Fibroblast of pulmonary artery (primary cell): ENCODE measurements around the gene MACROD2.

Experiments used
- DNase-seq: peaks from one replicate; pipeline ENCODE4 v3.0.0-alpha.2; 2010; ENCODE audit warnings: low read depth
- H3K4me3 ChIP-seq: replicated peaks from 2 replicates; pipeline ENCODE4 v1.5.1; 2011; ENCODE audit warnings: low read depth, mild to moderate bottlenecking, control low read depth, low read length, moderate library complexity
- TF ChIP-seq, protein P1 (sequence below): IDR thresholded peaks from 2 replicates; pipeline ENCODE4 v1.5.1; 2011; ENCODE audit warnings: mild to moderate bottlenecking, control low read depth, low read length, inconsistent platforms; ENCODE audit errors: missing control alignments

Gene MACROD2

DNA sequence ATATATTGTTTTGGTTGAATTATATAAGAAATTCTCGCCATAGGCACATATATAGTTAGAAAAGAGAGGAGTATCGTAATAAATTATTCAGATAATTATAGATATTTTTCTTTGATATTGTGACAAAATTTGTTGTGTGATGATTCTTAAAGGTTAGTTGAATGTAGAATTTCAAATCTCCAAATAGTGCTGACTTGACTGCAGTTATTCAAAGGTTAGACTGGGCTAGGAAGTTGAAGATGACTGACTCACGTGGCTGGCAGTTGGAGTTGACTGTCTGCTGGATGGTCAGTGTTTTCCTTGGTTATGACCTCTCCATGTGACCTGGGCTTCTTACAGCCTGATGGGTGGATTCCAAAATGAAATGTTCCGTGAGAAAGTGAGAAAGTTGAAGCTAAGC is 286.8 kb downstream of the MACROD2 start:
- TF ChIP-seq, protein P1, sequence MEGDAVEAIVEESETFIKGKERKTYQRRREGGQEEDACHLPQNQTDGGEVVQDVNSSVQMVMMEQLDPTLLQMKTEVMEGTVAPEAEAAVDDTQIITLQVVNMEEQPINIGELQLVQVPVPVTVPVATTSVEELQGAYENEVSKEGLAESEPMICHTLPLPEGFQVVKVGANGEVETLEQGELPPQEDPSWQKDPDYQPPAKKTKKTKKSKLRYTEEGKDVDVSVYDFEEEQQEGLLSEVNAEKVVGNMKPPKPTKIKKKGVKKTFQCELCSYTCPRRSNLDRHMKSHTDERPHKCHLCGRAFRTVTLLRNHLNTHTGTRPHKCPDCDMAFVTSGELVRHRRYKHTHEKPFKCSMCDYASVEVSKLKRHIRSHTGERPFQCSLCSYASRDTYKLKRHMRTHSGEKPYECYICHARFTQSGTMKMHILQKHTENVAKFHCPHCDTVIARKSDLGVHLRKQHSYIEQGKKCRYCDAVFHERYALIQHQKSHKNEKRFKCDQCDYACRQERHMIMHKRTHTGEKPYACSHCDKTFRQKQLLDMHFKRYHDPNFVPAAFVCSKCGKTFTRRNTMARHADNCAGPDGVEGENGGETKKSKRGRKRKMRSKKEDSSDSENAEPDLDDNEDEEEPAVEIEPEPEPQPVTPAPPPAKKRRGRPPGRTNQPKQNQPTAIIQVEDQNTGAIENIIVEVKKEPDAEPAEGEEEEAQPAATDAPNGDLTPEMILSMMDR: no peak
- no peak overlapping the region for H3K4me3 ChIP-seq
- DNase-seq: no peak

GRCh38 chr20:14284443-14284842 is 289.1 kb downstream of the MACROD2 start:
- no peak for DNase-seq
- TF ChIP-seq, protein P1: no peak
- no peak overlapping the region for H3K4me3 ChIP-seq

- TF ChIP-seq, protein P1: no peak
- H3K4me3 ChIP-seq: no peak overlapping the region
- DNase-seq: peak; percentile 21
These were observed 293.3 kb downstream of the MACROD2 start for GRCh38 chr20:14288341-14289330.

DNA sequence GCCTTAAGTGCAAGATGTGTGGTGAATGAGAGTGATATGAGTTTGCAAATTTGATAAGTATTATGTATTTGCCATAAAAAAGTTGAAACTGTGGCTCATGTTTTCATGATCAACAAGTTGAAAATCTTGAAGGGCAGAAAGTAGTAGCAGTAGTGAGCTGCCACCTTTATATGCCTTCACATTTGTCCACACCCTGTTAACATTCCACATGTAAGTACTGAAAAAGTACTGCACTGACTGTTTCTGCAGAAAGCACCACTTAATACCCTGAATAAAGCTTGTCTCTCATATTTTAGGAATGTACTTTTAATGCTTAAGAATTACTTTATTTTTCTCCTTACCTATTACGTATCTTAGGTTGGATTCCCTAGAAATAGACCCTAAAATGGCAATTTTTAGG is 296.2 kb downstream of the MACROD2 start:
- DNase-seq: no peak
- no peak overlapping the region for H3K4me3 ChIP-seq
- TF ChIP-seq, protein P1: no peak

DNA sequence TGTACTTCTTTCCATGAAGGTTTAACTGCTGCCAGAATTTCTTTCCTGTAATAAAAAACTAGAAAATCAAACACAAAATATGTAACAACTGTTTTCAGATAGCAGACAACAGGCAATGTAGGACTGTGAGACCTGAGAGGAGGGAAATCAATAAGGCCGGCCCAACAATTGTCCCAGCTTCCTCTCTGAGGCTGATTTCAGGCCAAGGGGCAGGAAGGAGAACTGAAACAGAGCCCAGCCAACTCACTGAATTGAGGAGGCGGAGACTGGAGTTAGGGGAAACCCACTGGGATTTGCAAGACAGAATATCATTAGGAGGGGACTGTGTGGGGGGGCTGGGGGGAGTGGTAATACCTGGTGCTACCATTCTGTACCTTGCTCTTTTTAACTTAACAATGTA is 299.9 kb downstream of the MACROD2 start:
- TF ChIP-seq, protein P1: no peak
- no peak overlapping the region for H3K4me3 ChIP-seq
- DNase-seq: peak; percentile 1

DNA sequence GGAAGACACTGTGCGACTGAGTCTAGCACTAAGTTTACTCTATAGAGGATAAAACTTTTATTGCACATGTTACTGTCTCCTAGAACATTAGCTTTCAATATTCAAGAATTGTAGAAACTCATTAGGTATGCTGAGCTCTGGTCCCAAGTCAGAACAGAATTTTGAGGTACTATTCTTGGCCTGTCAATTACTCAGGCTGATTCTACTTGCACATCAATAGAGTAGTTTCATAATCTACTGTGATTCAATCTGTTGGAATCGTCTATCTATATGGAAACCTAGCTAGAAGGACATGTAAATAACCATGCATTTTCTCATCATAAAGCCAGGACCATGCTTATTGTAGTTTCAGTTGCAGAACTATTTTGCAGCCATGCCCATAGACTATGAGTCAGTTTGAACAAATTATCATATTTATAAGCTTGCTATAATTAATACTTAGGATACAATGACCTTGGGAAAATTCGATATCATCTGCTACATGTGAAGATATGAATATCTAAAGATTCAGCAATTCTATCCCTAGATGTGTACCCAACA is 300.5 kb downstream of the MACROD2 start:
- no peak for DNase-seq
- TF ChIP-seq, protein P1: no peak
- H3K4me3 ChIP-seq: no peak overlapping the region
